Melanocyte of skin (primary cell): Measurements from ENCODE around the gene CCNB3. TPM values are rescaled to one million over a fixed set of nuclear protein-coding genes. Genes with fewer than 3 reads are reported as not detected.

Experiments
- small RNA-seq, 2 donors: library from RNA; depleted of rRNA; stranded (forward); fragments of <200 nt; gene quantifications; one replicate each; pipeline ENCODE3, GENCODE V24; 2012
- total RNA-seq, 2 donors: library from RNA; depleted of rRNA; stranded (reverse); fragments of >200 nt; gene quantifications; 2 replicates each; pipeline ENCODE4 v1.2.3, GENCODE V29; 2012

The CCNB3 gene, protein sequence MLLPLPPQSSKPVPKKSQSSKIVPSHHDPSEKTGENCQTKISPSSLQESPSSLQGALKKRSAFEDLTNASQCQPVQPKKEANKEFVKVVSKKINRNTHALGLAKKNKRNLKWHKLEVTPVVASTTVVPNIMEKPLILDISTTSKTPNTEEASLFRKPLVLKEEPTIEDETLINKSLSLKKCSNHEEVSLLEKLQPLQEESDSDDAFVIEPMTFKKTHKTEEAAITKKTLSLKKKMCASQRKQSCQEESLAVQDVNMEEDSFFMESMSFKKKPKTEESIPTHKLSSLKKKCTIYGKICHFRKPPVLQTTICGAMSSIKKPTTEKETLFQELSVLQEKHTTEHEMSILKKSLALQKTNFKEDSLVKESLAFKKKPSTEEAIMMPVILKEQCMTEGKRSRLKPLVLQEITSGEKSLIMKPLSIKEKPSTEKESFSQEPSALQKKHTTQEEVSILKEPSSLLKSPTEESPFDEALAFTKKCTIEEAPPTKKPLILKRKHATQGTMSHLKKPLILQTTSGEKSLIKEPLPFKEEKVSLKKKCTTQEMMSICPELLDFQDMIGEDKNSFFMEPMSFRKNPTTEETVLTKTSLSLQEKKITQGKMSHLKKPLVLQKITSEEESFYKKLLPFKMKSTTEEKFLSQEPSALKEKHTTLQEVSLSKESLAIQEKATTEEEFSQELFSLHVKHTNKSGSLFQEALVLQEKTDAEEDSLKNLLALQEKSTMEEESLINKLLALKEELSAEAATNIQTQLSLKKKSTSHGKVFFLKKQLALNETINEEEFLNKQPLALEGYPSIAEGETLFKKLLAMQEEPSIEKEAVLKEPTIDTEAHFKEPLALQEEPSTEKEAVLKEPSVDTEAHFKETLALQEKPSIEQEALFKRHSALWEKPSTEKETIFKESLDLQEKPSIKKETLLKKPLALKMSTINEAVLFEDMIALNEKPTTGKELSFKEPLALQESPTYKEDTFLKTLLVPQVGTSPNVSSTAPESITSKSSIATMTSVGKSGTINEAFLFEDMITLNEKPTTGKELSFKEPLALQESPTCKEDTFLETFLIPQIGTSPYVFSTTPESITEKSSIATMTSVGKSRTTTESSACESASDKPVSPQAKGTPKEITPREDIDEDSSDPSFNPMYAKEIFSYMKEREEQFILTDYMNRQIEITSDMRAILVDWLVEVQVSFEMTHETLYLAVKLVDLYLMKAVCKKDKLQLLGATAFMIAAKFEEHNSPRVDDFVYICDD (N-terminal part only)
- total RNA-seq = 1 to 10 TPM; 4.3 to 8.9 TPM

DNA sequence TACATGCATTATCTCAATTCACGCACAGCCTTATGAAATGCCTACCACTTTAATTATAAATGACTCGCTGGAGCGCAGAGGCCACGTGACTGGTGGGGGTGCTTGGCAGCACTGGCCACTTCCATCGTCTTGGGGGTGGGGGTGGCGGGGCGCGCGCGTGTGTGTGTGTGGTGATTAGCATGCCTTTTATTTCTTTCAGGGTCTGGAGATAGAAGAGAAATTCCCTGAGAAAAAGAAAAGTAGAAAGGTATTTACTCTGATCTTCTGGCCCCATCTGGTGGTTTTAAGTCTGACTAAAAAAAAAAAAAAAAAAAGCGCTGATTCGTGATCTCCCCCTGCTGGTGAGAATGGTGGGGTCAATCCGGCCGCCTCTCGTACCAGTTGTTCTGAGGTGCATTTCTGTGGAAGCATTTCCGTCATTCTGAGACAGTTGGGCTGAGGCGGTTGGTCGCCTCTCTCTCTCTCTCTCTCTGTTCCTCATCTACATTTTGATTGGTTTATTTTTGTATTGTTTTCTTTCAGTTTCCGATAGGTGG is at the start of gene CCNB3:
CCNB3 (plus strand) TSS at position 402 of the 536 bp plus-strand sequence. CDS start 80,399 bp downstream, outside the sequence.

DNA sequence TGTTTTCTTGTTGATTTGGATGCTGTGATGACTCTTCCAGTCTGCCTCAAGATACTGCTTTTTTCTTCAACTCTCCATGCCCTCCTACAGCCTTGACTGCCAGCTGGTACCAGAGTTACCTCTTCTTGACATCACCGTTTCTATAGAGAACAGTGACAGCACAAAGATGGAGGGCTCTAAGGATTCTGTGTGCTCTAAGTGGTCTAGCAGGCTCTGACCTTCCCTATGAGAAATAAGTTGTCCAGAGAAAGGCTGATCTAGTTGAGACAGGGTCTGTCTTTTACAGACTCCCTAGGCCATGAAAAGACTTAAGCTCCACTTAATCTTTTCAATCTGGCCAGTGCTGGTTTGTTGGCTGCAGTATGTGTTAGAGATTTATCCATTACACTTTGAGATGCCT is 3.7 kb upstream of the CCNB3 start, which contains the start of gene AKAP4:
AKAP4 (minus strand) TSS at position 101 of the 400 bp plus-strand sequence. CDS start 118 bp downstream, outside the sequence.

Small RNA genes lying within 50 kb of the gene (small RNA-seq; reads per million reads assigned to genes)
- 0 reads per million in 2 donors for gene PYY3
- gene RF00019 = 0 reads per million in 2 donors

Other genes starting within 250 kb of the CCNB3 start
- gene AKAP4, start 3.8 kb upstream of the CCNB3 start, total RNA-seq = not detected